Left kidney (tissue), 2 donors: ENCODE results near the gene SLX9. TPM values are rescaled to one million over a fixed set of nuclear protein-coding genes. Genes with fewer than 3 reads are reported as not detected.
"Not testable (repeated sequence)": the region's sequence is repeated elsewhere in the genome, so short reads cannot be mapped to it uniquely, and the experiment has no call there.

Source experiments
- DNase-seq: peaks from one replicate; pipeline ENCODE4 v3.0.0-alpha.2; 2013
- polyA plus RNA-seq: library from polyadenylated mRNA; unstranded; fragments of 120-200 nt; gene quantifications from one replicate; pipeline ENCODE4 v1.2.1, GENCODE V29; 2013; ENCODE audit not compliant: insufficient read length

Gene SLX9
- polyA plus RNA-seq, 1 donor: 11.2 TPM

GRCh38 chr21:45018131-45019075 lies 78.6 kb downstream of the SLX9 start:
- DNase-seq: no peak

GRCh38 chr21:45019076-45019886 lies 79.5 kb downstream of the SLX9 start:
- DNase-seq: no peak

GRCh38 chr21:45019887-45020537 lies 80.2 kb downstream of the SLX9 start:
- no peak for DNase-seq

- no peak for DNase-seq
Observed at GRCh38 chr21:45020629-45021427, 81.0 kb downstream of the SLX9 start.

GRCh38 chr21:45021428-45022347 lies 81.9 kb downstream of the SLX9 start:
- no peak for DNase-seq

GRCh38 chr21:45022348-45022675 lies 82.5 kb downstream of the SLX9 start:
- DNase-seq: no peak

GRCh38 chr21:45022736-45023135 lies 82.9 kb downstream of the SLX9 start:
- DNase-seq: no peak

- not testable (repeated sequence) for DNase-seq
Observed at GRCh38 chr21:45024516-45024915, 84.7 kb downstream of the SLX9 start.

- no peak for DNase-seq
Observed at GRCh38 chr21:45026066-45026745, 86.4 kb downstream of the SLX9 start.

Other genes starting within 250 kb of the SLX9 start
- not detected for gene KRTAP10-12, start 242.9 kb upstream of the SLX9 start, polyA plus RNA-seq
- gene TSPEAR, start 228.5 kb upstream of the SLX9 start, polyA plus RNA-seq: 0.96 TPM
- gene UBE2G2, start 138.2 kb upstream of the SLX9 start, polyA plus RNA-seq: 140 TPM
- 113 TPM for gene SUMO3, start 122.0 kb upstream of the SLX9 start, polyA plus RNA-seq
- gene PTTG1IP, start 66.3 kb upstream of the SLX9 start, polyA plus RNA-seq: 298 TPM
- gene ITGB2, start 19.1 kb upstream of the SLX9 start, polyA plus RNA-seq: 11.8 TPM
- gene ADARB1, start 134.6 kb downstream of the SLX9 start, polyA plus RNA-seq: 18.3 TPM